ENCODE measurements around the gene RAPGEF5. TPM values are rescaled to one million over a fixed set of nuclear protein-coding genes. Genes with fewer than 3 reads are reported as not detected.

Gene RAPGEF5
- total RNA-seq, 1 donor from 2014 or later: 106 TPM

- DNase-seq (ENCODE audit: low read depth, low spot score): no peak
Measured at GRCh38 chr7:22317632-22318031, 39.3 kb downstream of the RAPGEF5 start.

GRCh38 chr7:22316914-22317313 is 40.0 kb downstream of the RAPGEF5 start:
- DNase-seq (ENCODE audit: low read depth, low spot score): no peak

DNA sequence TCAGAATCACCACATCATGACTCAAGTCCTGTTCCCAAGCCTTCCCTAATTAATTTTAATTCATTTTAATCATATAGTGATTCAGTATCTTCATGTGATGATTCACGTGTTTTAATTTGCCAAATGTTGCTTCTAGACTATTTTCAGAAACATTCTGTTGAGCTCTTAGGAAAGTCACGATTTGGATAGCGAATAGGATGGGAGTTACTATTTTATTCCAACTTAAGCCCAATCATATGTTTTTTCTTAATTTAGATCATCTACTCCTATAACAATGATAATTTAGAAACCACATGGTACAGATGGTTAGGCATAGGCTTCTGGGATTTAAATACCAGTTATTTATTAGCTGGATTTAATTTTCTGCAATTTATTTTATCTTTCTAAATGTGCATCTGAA is 49.1 kb downstream of the RAPGEF5 start:
- no peak for DNase-seq (ENCODE audit: low read depth, low spot score)

DNA sequence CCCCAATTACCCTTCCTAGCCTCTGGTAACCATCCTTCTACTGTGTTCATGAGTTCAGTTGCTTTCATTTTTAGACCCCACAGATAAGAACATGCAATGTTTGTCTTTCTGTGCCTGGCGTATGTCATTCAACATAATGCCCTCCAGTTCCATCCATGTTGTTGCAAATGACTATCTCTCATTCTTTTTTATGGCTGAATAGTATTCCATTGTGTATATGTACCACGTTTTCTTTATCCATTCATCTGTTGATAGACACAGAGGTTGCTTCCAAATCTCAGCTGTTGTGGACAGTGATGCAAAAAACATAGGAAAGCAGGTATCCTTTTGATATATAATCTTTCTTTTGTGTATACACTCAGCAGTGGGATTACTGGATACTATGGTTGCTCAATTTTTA is 51.2 kb downstream of the RAPGEF5 start:
- DNase-seq (ENCODE audit: low read depth, low spot score): no peak

DNA sequence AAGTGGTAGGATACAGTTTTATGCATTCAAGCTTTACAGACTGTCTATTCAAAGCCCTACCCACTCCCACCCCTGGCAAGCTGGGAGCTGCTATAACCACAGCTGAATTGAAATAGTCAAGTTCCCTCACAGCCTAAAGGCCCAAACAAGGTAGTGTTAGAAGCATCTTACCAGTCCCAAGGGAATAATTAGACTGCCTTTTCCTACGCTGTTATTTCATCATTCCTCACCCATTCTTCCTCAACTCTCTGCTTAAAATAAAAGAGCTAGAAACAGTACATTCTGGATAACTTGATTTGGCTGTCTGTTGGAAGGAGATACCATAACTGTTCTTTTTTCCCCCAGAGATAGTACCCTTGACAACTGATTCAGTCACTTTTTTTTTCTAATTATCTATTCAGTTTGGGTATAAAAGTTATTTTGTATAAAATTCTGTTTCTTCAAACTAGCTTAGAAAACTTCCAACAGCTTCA is 54.0 kb downstream of the RAPGEF5 start:
- no peak for DNase-seq (ENCODE audit: low read depth, low spot score)

GRCh38 chr7:22302193-22302592 is 54.8 kb downstream of the RAPGEF5 start:
- DNase-seq (ENCODE audit: low read depth, low spot score): no peak

- no peak for DNase-seq (ENCODE audit: low read depth, low spot score)
Measured at GRCh38 chr7:22301790-22302189, 55.2 kb downstream of the RAPGEF5 start.

DNA sequence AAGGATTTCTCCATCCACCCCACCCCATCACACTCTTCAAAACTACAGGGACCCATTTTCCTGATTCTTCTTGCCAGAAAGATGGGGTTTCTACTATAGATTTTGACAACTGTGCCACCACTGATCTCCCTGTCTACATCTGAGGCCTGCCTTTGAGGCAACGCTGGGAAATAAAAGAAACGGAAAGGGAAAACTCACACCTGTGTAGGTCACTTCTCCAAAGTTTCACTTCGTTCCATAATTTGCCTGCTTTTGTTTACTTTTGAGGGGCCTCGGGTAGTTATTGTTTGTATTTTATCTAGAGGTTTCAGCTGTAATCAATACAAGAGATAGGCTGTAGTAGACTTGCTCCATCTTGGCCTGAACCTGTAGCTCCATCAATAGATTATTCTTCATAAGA is 56.1 kb downstream of the RAPGEF5 start:
- no peak for DNase-seq (ENCODE audit: low read depth, low spot score)

DNA sequence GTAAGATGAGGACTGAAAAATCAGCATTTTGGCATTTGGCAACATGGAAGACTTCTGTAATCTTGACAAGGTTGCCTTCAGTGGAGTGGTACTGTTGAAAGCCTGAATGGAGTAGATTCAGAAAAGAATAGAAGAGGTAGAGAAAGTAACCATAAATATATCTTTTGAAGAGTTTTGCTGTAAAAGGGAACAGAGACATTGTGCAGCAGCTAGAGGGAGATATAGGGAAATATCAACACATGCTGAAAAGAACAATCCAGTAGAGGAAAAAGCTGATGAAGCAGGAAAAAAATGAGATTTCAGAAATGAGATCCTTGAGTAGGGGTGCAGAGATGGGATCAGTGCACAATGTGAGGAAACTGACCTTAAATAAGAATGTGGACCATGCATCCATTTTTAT is 60.0 kb downstream of the RAPGEF5 start:
- no peak for DNase-seq (ENCODE audit: low read depth, low spot score)

DNA sequence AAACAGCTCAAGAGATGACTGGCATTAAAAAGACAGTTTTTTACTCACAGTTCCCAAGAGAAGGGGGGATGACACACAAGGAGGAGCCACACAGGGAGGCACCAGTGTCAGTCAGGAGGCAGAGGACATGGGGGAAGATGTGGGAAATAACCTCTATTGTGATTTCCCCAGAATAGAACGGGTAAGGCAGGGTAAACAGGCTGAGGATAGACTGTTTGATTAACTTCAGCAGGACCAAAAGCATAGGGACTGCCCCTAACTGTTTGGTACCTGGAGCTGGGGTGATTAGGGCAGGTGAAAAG is 60.7 kb downstream of the RAPGEF5 start:
- no peak for DNase-seq (ENCODE audit: low read depth, low spot score)

DNA sequence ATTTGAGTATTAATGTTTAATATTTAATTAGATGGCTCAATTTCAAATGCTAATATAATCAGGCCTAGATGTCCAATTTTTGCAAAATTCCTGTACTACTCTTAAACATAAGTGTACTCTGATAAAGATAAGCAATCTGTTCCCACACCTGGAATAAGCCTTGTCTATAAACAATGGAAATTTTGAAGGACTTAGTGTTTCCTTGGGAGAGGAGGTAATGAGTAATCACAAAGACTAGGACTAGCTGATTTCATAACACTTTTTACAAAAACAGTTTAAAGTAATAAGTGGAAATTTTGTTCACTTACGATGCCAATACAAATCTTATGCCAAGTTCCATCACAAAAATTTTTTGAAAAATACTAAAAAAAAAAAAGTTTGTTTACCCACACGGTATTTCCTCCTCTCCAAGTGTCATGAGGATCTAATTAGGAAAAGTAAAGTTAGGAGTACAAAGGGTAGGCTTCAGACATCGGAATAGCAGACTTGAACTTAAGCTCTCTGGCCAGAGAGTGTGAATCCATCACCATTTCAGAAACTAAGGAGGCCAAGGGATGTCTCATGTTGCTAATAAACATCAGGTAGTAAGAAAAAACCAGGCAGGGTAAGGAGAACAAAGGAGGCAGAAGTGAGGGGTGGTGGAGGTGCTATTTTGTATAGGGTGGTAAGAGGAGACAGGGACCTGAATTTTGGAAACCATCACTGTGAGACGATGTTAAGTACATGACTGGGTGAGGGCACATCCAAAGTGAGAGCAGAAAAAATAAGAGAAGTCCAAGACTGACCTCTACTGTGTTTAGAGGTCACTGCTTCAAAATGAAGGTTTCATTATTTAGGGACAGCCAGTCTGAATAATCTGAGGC is 61.3 kb downstream of the RAPGEF5 start:
- peak; percentile 35 for DNase-seq (ENCODE audit: low read depth, low spot score)

- no peak for DNase-seq (ENCODE audit: low read depth, low spot score)
Measured at GRCh38 chr7:22292531-22292930, 64.4 kb downstream of the RAPGEF5 start.

- DNase-seq (ENCODE audit: low read depth, low spot score): no peak
Measured at GRCh38 chr7:22291977-22292376, 65.0 kb downstream of the RAPGEF5 start.

- no peak for DNase-seq (ENCODE audit: low read depth, low spot score)
Measured at GRCh38 chr7:22288202-22288601, 68.8 kb downstream of the RAPGEF5 start.

GRCh38 chr7:22287412-22287811 is 69.5 kb downstream of the RAPGEF5 start:
- no peak for DNase-seq (ENCODE audit: low read depth, low spot score)

GRCh38 chr7:22286436-22286835 is 70.5 kb downstream of the RAPGEF5 start:
- no peak for DNase-seq (ENCODE audit: low read depth, low spot score)

DNA sequence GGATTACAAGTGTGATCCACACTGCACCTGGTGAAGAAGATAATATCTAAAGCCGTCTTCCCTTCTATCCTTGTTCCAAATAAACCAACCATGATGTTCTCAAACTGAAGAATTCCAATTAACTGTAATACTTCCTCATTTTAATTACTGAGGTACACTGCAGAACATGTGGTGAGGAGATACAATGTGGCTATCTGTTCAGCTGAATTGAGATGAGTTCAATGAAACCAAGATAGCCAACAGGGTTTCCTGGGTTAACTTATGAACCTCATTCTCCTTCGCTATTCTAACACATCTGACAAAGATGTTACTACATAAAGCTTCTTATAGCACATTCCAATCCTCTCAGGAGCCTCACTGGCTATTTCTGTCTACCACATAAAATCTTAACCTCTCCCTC is 75.5 kb downstream of the RAPGEF5 start:
- DNase-seq (ENCODE audit: low read depth, low spot score): no peak

DNA sequence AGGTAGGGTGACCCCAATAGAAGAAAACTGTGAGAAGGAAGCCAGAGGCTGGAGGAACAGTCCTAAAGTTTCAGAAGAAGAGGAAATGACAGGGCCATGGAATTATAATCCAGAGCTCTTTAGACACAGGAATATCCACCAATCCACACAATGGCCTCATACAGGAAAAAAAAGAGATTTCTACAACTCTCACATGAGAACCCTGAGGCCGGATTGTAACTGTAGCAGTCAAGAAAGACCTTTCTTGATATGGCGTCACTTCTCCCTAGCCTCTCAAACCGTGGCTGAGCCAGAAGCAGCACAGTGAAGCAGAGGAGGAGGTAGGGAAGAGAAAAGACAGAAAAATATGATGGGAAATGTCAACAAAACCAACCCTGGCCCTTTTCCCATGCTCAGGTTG is 76.9 kb downstream of the RAPGEF5 start:
- no peak for DNase-seq (ENCODE audit: low read depth, low spot score)

DNA sequence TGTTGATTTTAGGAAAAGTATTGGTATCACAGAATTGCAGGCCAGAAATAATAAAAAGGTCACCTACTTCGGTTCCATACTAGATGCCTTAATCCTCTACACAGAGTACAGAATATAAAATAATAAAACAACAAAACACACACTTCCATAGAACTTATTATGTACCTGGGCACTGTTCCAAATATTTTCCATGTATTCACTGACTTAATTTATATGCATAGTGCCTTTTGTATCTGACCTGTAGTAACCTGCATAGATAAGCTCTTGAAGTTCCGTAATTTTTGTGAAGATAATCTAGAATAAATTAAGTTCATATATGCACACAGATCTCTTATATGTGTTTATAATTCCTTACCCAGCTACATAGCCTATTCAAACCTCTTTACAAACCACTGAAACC is 78.3 kb downstream of the RAPGEF5 start:
- no peak for DNase-seq (ENCODE audit: low read depth, low spot score)

DNA sequence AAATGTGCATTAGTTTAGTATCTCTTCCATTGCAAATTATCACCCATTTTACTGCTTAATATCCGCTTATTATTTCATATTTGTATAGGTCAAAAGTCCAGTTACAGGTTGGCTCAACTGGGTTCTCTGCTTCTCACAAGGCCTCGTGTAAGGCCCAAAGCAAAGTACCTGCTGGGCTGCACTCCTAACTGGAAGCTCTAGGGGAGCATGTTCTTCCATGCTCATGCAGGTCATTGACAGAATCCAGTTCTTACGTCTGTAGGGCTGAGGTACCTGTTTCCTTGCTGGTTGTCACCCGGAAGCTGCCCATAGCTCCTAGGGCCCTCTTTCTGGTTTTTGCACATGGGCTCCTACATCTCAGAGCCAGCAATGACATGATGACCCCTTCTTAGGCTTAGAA is 79.6 kb downstream of the RAPGEF5 start:
- DNase-seq (ENCODE audit: low read depth, low spot score): no peak

GRCh38 chr7:22275661-22276060 is 81.3 kb downstream of the RAPGEF5 start:
- DNase-seq (ENCODE audit: low read depth, low spot score): no peak

- no peak for DNase-seq (ENCODE audit: low read depth, low spot score)
Measured at GRCh38 chr7:22271311-22271710, 85.6 kb downstream of the RAPGEF5 start.

- DNase-seq (ENCODE audit: low read depth, low spot score): no peak
Measured at GRCh38 chr7:22270371-22270770, 86.6 kb downstream of the RAPGEF5 start.

- DNase-seq (ENCODE audit: low read depth, low spot score): no peak
Measured at GRCh38 chr7:22269963-22270362, 87.0 kb downstream of the RAPGEF5 start.

Measured in pulmonary artery endothelial cell (primary cell).